ENCODE measurements around the gene STAT5B. TPM values are rescaled to one million over a fixed set of nuclear protein-coding genes. Genes with fewer than 3 reads are reported as not detected.

Gene STAT5B
- total and polyA plus RNA-seq, 9 of the 15 experiments (the other 6 are each of a cell fraction or from before 2014, with no cell fraction given), result 20.8 to 176 (median 92.4) TPM

GRCh38 chr17:42315402-42316156, 39.4 kb upstream of the STAT5B start (continued):
- TF ChIP-seq, protein P1, sequence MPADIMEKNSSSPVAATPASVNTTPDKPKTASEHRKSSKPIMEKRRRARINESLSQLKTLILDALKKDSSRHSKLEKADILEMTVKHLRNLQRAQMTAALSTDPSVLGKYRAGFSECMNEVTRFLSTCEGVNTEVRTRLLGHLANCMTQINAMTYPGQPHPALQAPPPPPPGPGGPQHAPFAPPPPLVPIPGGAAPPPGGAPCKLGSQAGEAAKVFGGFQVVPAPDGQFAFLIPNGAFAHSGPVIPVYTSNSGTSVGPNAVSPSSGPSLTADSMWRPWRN (IDR thresholded peaks at IDR 0.05; ENCODE audit: low read depth), result 0 out of 2 replicates have a peak, but pooled peaks have one; percentile 20
- TF ChIP-seq JUNB (CRISPR knock-in tag; conservative IDR thresholded peaks at IDR 0.05) (0 out of 2 replicates have a peak, but pooled peaks have one; percentile 30), E2F3 (CRISPR knock-in tag; IDR thresholded peaks at IDR 0.05) (peak; percentile 60; the same call in 1 of the 2 replicates), OTX1 (CRISPR knock-in tag; IDR thresholded peaks at IDR 0.05) (0 out of 2 replicates have a peak, but pooled peaks have one; percentile 58), L3MBTL2 (IDR thresholded peaks at IDR 0.05) (peak; percentile 81), HNRNPUL1 (IDR thresholded peaks at IDR 0.05; ENCODE audit: low read length) (no peak), ZNF140 (CRISPR knock-in tag; IDR thresholded peaks at IDR 0.05) (no peak), MECOM (CRISPR knock-in tag; IDR thresholded peaks at IDR 0.05) (0 out of 2 replicates have a peak, but pooled peaks have one; percentile 49), SMAD3 (CRISPR knock-in tag; conservative IDR thresholded peaks at IDR 0.05) (0 out of 2 replicates have a peak, but pooled peaks have one; percentile 11), ATF7 (IDR thresholded peaks at IDR 0.05) (0 out of 2 replicates have a peak, but pooled peaks have one; percentile 10), ZBTB33 (CRISPR knock-in tag; IDR thresholded peaks at IDR 0.05) (no peak), ZNF76 (CRISPR knock-in tag; IDR thresholded peaks at IDR 0.05; ENCODE audit: borderline replicate concordance) (peak; percentile 45; the same call in 1 of the 2 replicates), ZNF644 (tag; IDR thresholded peaks at IDR 0.05; ENCODE audit: low read depth) (peak; percentile 38; the same call in 1 of the 2 replicates), ZNF561 (CRISPR knock-in tag; conservative IDR thresholded peaks at IDR 0.05) (0 out of 2 replicates have a peak, but pooled peaks have one; percentile 14), XRCC3 (IDR thresholded peaks at IDR 0.05) (no peak), SPI1 (IDR thresholded peaks at IDR 0.05; ENCODE audit: borderline replicate concordance, low read depth, low read length) (0 out of 2 replicates have a peak, but pooled peaks have one; percentile 5), MTA1 (IDR thresholded peaks at IDR 0.05; ENCODE audit: borderline replicate concordance) (no peak), MIER1 (IDR thresholded peaks at IDR 0.05; ENCODE audit: low read depth) (no peak), NFE2L1 (tag; IDR thresholded peaks at IDR 0.05; ENCODE audit: borderline replicate concordance, low read depth) (0 out of 2 replicates have a peak, but pooled peaks have one; percentile 20), ZNF311 (CRISPR knock-in tag; IDR thresholded peaks at IDR 0.05) (0 out of 2 replicates have a peak, but pooled peaks have one; percentile 79), ZNF121 (CRISPR knock-in tag; conservative IDR thresholded peaks at IDR 0.05) (no peak), DPF2 (IDR thresholded peaks at IDR 0.05) (peak; percentile 54)
- TF ChIP-seq, protein P2, sequence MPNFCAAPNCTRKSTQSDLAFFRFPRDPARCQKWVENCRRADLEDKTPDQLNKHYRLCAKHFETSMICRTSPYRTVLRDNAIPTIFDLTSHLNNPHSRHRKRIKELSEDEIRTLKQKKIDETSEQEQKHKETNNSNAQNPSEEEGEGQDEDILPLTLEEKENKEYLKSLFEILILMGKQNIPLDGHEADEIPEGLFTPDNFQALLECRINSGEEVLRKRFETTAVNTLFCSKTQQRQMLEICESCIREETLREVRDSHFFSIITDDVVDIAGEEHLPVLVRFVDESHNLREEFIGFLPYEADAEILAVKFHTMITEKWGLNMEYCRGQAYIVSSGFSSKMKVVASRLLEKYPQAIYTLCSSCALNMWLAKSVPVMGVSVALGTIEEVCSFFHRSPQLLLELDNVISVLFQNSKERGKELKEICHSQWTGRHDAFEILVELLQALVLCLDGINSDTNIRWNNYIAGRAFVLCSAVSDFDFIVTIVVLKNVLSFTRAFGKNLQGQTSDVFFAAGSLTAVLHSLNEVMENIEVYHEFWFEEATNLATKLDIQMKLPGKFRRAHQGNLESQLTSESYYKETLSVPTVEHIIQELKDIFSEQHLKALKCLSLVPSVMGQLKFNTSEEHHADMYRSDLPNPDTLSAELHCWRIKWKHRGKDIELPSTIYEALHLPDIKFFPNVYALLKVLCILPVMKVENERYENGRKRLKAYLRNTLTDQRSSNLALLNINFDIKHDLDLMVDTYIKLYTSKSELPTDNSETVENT (CRISPR knock-in tag; IDR thresholded peaks at IDR 0.05), result 0 out of 2 replicates have a peak, but pooled peaks have one; percentile 53

Measured in K562 (cell line).